K562 (cell line): ENCODE data around the gene SLC9B2. TPM values are rescaled to one million over a fixed set of nuclear protein-coding genes. Genes with fewer than 3 reads are reported as not detected.

Source experiments
- ATAC-seq: fragments of 200-7000 bp; cut with Tn5 transposase; 3 replicates; pipeline ENCODE4 v1.9.1; 2020; ENCODE audit warnings: moderate library complexity
- BruUV-seq: library from RNA; stranded (reverse); fragments of 400-500 nt; replicated peaks from 2 replicates; lab custom pipeline; 2021; lab: Mats Ljungman, UMichigan
- CTCF ChIA-PET: fragments of 300-600 bp; formaldehyde crosslinking; extraction: SDS; loops from one replicate; lab custom pipeline; 2021; ENCODE audit warnings: low intra/inter-chr PET ratio; lab: Yijun Ruan, JAX
- POLR2A ChIA-PET: fragments of 300-600, 350-650 bp; sonication (Branson Sonifier 250); formaldehyde crosslinking; extraction: SDS; loops from one replicate; lab custom pipeline; 2021; ENCODE audit warnings: antibody characterized with exemption, inconsistent platforms; lab: Yijun Ruan, JAX
- DNase-seq, 4 experiments: peaks; one replicate each; pipeline versions ENCODE4 v3.0.0 to v3.0.0-alpha.2; 2011 to 2018; ENCODE audit warnings: low spot score in 3 of 4, mixed read lengths in 3 of 4; ENCODE audit errors: extremely low read depth in 1 of 4
- FAIRE-seq: peaks from 2 replicates; lab custom pipeline; 2011; peaks lifted over from hg19 to GRCh38; lab: Jason Lieb, UNC
- H2AFZ ChIP-seq: 2 replicates; pipeline ENCODE4 v1.6.0; 2011; ENCODE audit warnings: low read depth, low read length, control low read depth, inconsistent platforms
- H3K27ac ChIP-seq: fragments of 200-600 bp; 3 replicates; pipeline ENCODE4 v1.8.0; 2011; ENCODE audit warnings: low read depth, mild to moderate bottlenecking, control low read depth, inconsistent platforms, low read length, moderate library complexity, mixed read lengths; ENCODE audit errors: extremely low read depth
- H3K27me3 ChIP-seq, 2 experiments: fragments of 300-600 bp in 1 of 2; 2 replicates in 1 of 2; 3 replicates in 1 of 2; pipeline versions ENCODE4 v1.6.0 to v1.8.0; 2011; ENCODE audit warnings: inconsistent platforms in 2 of 2, low read length in 2 of 2, mild to moderate bottlenecking in 1 of 2, mixed read lengths in 1 of 2, moderate library complexity in 1 of 2; ENCODE audit not compliant: control insufficient read depth in 2 of 2, insufficient read depth in 2 of 2
- H3K36me3 ChIP-seq: fragments of 300-600 bp; 3 replicates; pipeline ENCODE4 v1.8.0; 2011; ENCODE audit warnings: mild to moderate bottlenecking, low read length, inconsistent platforms; ENCODE audit not compliant: control insufficient read depth, insufficient read depth
- H3K4me1 ChIP-seq, 2 experiments: fragments of 200-600 bp in 1 of 2; replicated peaks in 1 of 2; 2 replicates in 1 of 2; 3 replicates in 1 of 2; pipeline versions ENCODE4 v1.5.1 to v1.8.0; 2011; ENCODE audit warnings: inconsistent platforms in 2 of 2, low read length in 2 of 2, mild to moderate bottlenecking in 1 of 2, mixed read lengths in 1 of 2, moderate library complexity in 1 of 2; ENCODE audit not compliant: control insufficient read depth in 2 of 2, insufficient read depth in 2 of 2
- H3K4me2 ChIP-seq: 2 replicates; pipeline ENCODE4 v1.6.1; 2011; ENCODE audit warnings: low read length, control low read depth, inconsistent platforms, mixed read lengths; ENCODE audit not compliant: insufficient read depth
- H3K4me3 ChIP-seq: fragments of 200-600 bp; sonication (generic), shearing (Covaris generic); 2 replicates; pipeline ENCODE4 v1.5.1; 2016; ENCODE audit warnings: control low read depth, inconsistent platforms
- H3K79me2 ChIP-seq: fragments of 200-600 bp; 3 replicates; pipeline ENCODE4 v1.8.0; 2011; ENCODE audit warnings: low read length, inconsistent platforms; ENCODE audit not compliant: control insufficient read depth, insufficient read depth
- H3K9ac ChIP-seq, 2 experiments: 2 replicates each; pipeline versions ENCODE4 v1.6.0 to v1.6.1; 2011; ENCODE audit warnings: low read depth in 2 of 2, low read length in 2 of 2, control low read depth in 1 of 2, inconsistent platforms in 1 of 2, mild to moderate bottlenecking in 1 of 2, mixed read lengths in 1 of 2; ENCODE audit not compliant: insufficient read depth in 1 of 2
- H3K9me1 ChIP-seq: one replicate; pipeline ENCODE4 v1.6.0; 2011; ENCODE audit warnings: inconsistent platforms, mild to moderate bottlenecking, low read length, moderate library complexity; ENCODE audit not compliant: control insufficient read depth, insufficient read depth
- H3K9me3 ChIP-seq: replicated peaks from 2 replicates; pipeline ENCODE4 v1.5.1; 2011; ENCODE audit warnings: low read depth, low read length, inconsistent platforms; ENCODE audit not compliant: control insufficient read depth, insufficient read depth
- H4K20me1 ChIP-seq: replicated peaks from 2 replicates; pipeline ENCODE4 v1.6.1; 2011; ENCODE audit warnings: low read length, inconsistent platforms, mixed read lengths; ENCODE audit not compliant: control insufficient read depth, insufficient read depth
- ATF6 ChIP-seq: sonication (generic); formaldehyde crosslinking; IDR thresholded peaks from 2 replicates; pipeline ENCODE4 v1.4.0; 2020; ENCODE audit warnings: mild to moderate bottlenecking, missing genetic modification reagents
- ETV6 ChIP-seq, 3 experiments: fragments of 150-350 bp in 1 of 3; sonication (generic) in 1 of 3; formaldehyde crosslinking in 1 of 3; IDR thresholded peaks; 2 replicates each; pipeline versions ENCODE4 v1.6.1 to v1.8.0; 2014 to 2022; ENCODE audit warnings: borderline replicate concordance in 2 of 3, low read depth in 2 of 3, antibody characterized with exemption in 1 of 3, low read length in 1 of 3, mild to moderate bottlenecking in 1 of 3, missing genetic modification reagents in 1 of 3
- L3MBTL2 ChIP-seq: fragments of 450-650 bp; IDR thresholded peaks from 2 replicates; pipeline ENCODE4 v1.6.1; 2016; ENCODE audit warnings: mild to moderate bottlenecking, moderate library complexity
- MBD2 ChIP-seq: sonication (generic); IDR thresholded peaks from 2 replicates; pipeline ENCODE4 v1.6.1; 2016; ENCODE audit warnings: low read depth, borderline replicate concordance
- RFX7 ChIP-seq: fragments of 250-450 bp; sonication (Bioruptor Pico); IDR thresholded peaks from 2 replicates; pipeline ENCODE4 v1.5.1; 2021; ENCODE audit warnings: mild to moderate bottlenecking
- TAF1 ChIP-seq: IDR thresholded peaks from 2 replicates; pipeline ENCODE4 v1.6.1; 2011; ENCODE audit warnings: mild to moderate bottlenecking, low read length, moderate library complexity; ENCODE audit not compliant: insufficient read depth, control insufficient read depth, severe bottlenecking; ENCODE audit errors: extremely low read depth
- VEZF1 ChIP-seq: fragments of 200-800 bp; sonication (Bioruptor generic); IDR thresholded peaks from 2 replicates; pipeline ENCODE4 v1.6.1; 2017; ENCODE audit warnings: missing genetic modification characterization, missing compliant biosample characterization
- ZNF311 ChIP-seq: fragments of 250-450 bp; sonication (Bioruptor Pico); IDR thresholded peaks from 2 replicates; pipeline ENCODE4 v1.4.0; 2020; ENCODE audit warnings: mild to moderate bottlenecking, moderate library complexity
- ZNF668 ChIP-seq: fragments of 250-450 bp; sonication (Bioruptor Pico); IDR thresholded peaks from 2 replicates; pipeline ENCODE4 v1.8.0; 2022; ENCODE audit warnings: mild to moderate bottlenecking, inconsistent platforms
- WGBS: fragments of 100-300 bp; shearing (Covaris generic); methylation state at CpG from one replicate; pipeline ENCODE4 v1.1.6; 2016; ENCODE audit warnings: low coverage, mixed read lengths; ENCODE audit not compliant: insufficient coverage; ENCODE audit errors: missing lambda C conversion rate; 5-methylcytosine and 5-hydroxymethylcytosine counted together
- in situ Hi-C: fragments of 300-500 bp; cut with MboI; formaldehyde crosslinking; loops from 4 replicates; pipeline ENCODE4 v1.15.0; 2018; ENCODE audit warnings: inconsistent platforms, mixed read lengths
- intact Hi-C: fragments of 100-400 bp; cut with micrococcal nuclease; formaldehyde crosslinking; loops from 2 replicates; pipeline ENCODE4 v1.14.2; 2022
- polyA plus RNA-seq, 8 experiments: library from polyadenylated mRNA; depleted of rRNA in 4 of 8; stranded (reverse) in 5 of 8; unstranded in 3 of 8; fragments of >200 nt; fragmentation: Nextera tagmentation in 2 of 8; fragmentation: Illumina TruSeq in 1 of 8; extraction: Ambion mirVana in 2 of 8; extraction: Trizol in 1 of 8; gene quantifications; 2 replicates each; pipeline versions ENCODE4 v1.2.1 to v1.2.3, GENCODE V29; 2011 to 2014; ENCODE audit warnings: inconsistent platforms in 1 of 8, missing spikeins in 1 of 8
- total RNA-seq, 7 experiments: library from RNA; depleted of rRNA in 6 of 7; stranded (reverse); fragments of >200 nt in 6 of 7; fragmentation: Illumina TruSeq in 2 of 7; extraction: Trizol in 2 of 7; gene quantifications; 2 replicates each; pipeline versions ENCODE4 v1.2.1 to v1.2.3, GENCODE V29; 2011 to 2021; ENCODE audit warnings: low replicate concordance in 1 of 7
- TF ChIP-seq, protein P1 (sequence below): fragments of 250-450 bp; sonication (Bioruptor Pico); IDR thresholded peaks from 2 replicates; pipeline ENCODE4 v1.8.0; 2021; ENCODE audit warnings: borderline replicate concordance, mild to moderate bottlenecking, moderate library complexity; ENCODE audit not compliant: poor library complexity, severe bottlenecking

SLC9B2 gene
- total and polyA plus RNA-seq, 9 of the 15 experiments (the other 6 are each of a cell fraction or from before 2014, with no cell fraction given) = 6.6 to 14.6 (median 11.4) TPM

DNA sequence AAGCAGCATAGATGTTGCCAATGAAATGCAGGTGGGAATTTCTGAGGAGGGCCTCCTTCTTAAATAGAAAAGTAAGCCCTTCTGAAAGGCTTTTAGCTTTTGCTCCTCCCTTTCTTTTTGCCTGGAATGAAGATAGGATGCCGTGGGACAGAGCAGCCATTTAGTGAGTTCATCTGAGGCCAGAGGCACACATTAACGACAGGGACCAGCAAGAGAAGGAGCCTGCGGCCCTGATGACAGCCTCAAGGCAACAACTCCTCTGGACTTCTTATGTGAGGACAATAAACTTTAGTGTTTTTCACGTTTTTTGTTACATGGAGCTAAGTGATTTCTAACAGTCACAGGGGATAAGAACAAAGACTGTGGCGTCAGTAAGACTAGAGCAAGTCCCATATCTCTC is 24.1 kb upstream of the SLC9B2 start:
- Histone ChIP-seq H3K4me3 (no peak overlapping the region), H3K9ac (no peak overlapping the region), H3K9me3 (no peaks in the 10 kb centered on the region), H3K36me3 (no peaks in the 10 kb centered on the region), H3K9me1 (no peaks in the 10 kb centered on the region), H3K27me3 (no peaks in the 10 kb centered on the region), H3K4me2 (no peak overlapping the region), H4K20me1 (no peaks in the 10 kb centered on the region), H2AFZ (peak overlapping the region; percentile 4; the same call in 1 of the 2 replicates), H3K4me1 (no peaks in the 10 kb centered on the region), H3K79me2 (no peaks in the 10 kb centered on the region), H3K27ac (no peak overlapping the region)
- no TSS peak for BruUV-seq
- intact Hi-C loops (loop anchor here (5.0 kb wide), 1 partner anchor 832 kb away; no protein-coding TSS in a partner anchor), in situ Hi-C loops (no loop called here)
- FAIRE-seq = no peak
- POLR2A ChIA-PET = no interaction called here
- ATAC-seq = no peak
- CTCF ChIA-PET = interaction anchor here (1.3 kb wide), 1 partner anchor 667 kb away, joined by 3 read pairs; no protein-coding TSS in a partner anchor
- no peak for DNase-seq
- TF ChIP-seq ZNF311 (CRISPR knock-in tag) (no peak), ZNF668 (no peak), MBD2 (no peak), TAF1 (no peak), L3MBTL2 (no peak), ATF6 (CRISPR knock-in tag) (no peak), ETV6 (IDR thresholded peaks at IDR 0.05; ENCODE audit: borderline replicate concordance in 1 of 2, low read depth in 2 of 2, low read length in 1 of 2) (no peak), ETV6 (CRISPR knock-in tag; IDR thresholded peaks at IDR 0.05; ENCODE audit: borderline replicate concordance) (no peak), VEZF1 (CRISPR knock-in tag) (no peak), RFX7 (CRISPR knock-in tag) (no peak)
- TF ChIP-seq, protein P1, sequence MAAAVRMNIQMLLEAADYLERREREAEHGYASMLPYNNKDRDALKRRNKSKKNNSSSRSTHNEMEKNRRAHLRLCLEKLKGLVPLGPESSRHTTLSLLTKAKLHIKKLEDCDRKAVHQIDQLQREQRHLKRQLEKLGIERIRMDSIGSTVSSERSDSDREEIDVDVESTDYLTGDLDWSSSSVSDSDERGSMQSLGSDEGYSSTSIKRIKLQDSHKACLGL = no peak
- 20% methylated on average over 4 of the region's 5 CpGs for WGBS
